Stimulated activated CD4-positive, alpha-beta T cell treated with anti-CD3 and anti-CD28 coated beads, Interleukin-2, amount 100 ng/mL, for 24 hours (primary cell): ENCODE measurements around the gene ZKSCAN1.
"Not testable (repeated sequence)": the region's sequence is repeated elsewhere in the genome, so short reads cannot be mapped to it uniquely, and the experiment has no call there.

Source experiments
- DNase-seq, 2 donors: peaks; one replicate each; pipeline ENCODE4 v3.0.0-alpha.2; 2020

ZKSCAN1 gene

DNA sequence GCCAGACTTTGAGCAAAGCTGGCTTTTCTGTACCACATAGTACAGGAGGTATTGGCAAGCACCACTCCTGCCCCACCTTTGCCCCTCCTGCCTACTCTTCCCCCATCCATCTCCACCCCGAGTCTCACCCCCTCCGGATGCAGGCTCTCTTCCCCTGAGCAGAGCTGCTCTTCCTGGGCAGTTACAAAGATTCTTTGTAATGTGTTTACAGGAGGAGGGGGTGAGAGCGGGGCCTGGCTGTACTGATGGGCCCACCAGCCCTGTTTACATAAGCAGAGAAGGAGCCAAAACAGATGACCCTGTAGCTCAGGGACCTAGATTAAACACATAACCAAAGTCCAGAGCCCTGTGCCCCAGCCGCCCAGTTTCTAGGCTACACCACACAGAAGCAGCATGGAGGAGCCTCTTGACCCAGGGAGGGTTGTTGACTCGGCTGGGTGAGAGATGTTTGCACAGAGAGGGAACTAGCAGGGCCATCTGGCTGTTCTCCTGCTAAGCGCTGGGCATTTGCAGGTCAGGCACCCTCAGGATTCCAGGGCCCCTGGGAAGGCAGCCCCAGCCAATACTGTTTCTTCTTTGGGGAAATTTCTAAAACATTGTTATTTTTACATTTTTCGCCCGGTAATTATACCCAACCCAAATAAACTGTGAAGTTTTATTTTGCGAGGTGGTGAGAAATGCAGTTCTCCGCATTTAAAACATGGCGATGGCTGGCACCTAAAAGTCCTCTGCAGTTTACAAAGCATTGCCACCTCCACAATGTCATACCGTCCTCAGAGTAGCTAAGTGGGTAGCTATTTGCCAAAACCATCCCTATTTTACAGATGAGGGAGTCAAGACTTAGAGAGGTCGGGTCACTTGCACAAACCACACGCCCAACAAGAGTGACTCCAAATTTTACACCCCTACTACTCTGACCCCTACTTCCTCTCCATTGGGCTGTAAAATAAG is 11.4 kb upstream of the ZKSCAN1 start:
- DNase-seq = no peak

DNA sequence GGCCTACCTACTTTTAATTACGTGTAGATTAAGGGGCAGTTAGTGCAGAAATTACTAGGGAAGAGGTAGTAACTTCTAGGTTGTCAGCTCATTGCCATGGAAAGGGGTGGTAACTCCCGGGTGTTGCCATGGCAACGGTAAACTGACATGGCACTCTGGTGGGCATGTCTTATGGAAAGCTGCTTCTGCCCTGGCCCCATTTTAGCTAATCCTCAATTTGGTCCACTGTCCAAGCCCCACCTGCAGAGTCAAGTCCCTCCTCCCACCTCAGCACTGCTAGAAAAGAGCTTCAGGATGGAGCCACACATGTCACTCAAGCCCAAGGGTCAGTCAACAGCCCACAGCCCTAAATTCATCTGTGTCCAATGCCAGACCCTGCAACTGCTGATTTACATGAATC is 7.5 kb upstream of the ZKSCAN1 start:
- no peak for DNase-seq

DNA sequence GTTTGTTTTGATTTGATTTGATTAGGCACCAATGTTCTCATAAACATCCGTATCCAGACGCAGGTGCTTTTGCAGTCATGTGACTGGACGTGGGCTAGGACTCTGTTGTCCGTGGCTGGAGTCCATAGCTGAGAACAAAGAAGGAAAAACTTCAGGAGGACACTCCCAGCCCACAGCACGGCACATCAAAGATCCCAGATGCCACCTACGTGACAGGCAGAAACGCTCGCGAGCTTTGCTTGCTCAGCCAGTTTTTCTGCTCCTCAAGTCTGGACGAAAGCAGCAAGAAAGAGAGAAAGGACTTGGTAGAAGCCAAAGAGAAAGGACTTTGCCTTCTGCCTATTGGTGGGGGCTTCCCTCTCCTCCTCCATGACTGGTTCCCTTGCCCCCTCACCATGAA is 6.9 kb upstream of the ZKSCAN1 start:
- DNase-seq = no peak

DNA sequence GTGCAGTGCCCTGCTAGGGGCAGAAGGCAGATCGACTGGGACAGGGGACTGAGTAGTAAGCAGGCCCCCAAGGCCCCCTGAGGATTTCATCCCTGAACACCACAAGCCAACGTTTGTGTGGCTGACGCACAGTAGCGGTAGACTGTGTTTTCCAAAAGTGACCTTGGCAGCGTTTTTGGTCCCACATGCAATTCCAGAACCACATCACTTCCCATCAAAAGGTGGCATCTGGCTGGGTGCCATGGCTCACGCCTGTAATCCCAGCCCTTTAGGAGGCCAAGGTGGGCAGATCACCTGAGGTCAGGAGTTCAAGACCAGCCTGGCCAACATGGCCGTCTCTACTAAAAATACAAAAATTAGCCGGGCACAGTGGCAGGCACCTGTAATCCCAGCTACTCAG is 5.4 kb upstream of the ZKSCAN1 start:
- DNase-seq = not testable (repeated sequence)

DNA sequence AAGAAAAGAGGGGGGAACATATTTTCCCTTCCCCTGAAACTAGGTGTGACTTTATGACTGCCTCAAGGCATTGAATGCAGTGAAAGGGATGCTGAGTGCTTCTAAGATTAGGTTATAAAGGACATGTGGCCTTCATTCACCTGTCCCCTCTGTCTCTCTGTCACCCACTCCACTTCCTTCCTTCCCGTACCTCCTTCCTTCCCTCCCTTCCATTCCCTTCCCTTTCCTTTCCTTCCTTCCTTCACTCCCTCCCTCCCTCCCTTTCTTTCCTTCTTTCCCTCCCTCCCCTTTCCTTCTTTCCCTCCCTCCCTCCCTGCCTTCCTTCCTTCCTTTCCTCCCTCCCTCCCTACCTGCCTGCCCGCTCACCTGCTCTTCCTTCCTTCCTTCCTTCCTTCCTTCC is 4.5 kb upstream of the ZKSCAN1 start:
- no peak for DNase-seq

DNA sequence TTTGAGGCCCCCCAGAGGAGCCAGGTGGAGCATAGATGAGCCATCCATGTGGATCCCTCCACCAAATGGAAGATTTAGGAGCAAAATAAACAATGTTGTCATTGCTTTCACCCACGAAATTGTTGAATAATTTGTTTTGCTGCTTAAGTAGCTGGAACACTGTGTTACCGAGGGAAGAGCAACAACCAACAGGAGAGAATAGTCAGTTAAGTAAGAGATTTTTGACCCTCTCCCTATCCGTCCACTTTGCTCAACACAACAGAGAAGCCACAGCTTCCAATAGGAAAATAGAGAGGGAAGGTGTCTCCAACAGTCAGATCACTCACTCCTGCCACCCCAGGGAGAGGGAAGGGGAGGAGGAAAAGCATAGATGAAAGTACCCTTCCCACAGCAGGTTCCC is 3.9 kb upstream of the ZKSCAN1 start:
- no peak for DNase-seq

DNA sequence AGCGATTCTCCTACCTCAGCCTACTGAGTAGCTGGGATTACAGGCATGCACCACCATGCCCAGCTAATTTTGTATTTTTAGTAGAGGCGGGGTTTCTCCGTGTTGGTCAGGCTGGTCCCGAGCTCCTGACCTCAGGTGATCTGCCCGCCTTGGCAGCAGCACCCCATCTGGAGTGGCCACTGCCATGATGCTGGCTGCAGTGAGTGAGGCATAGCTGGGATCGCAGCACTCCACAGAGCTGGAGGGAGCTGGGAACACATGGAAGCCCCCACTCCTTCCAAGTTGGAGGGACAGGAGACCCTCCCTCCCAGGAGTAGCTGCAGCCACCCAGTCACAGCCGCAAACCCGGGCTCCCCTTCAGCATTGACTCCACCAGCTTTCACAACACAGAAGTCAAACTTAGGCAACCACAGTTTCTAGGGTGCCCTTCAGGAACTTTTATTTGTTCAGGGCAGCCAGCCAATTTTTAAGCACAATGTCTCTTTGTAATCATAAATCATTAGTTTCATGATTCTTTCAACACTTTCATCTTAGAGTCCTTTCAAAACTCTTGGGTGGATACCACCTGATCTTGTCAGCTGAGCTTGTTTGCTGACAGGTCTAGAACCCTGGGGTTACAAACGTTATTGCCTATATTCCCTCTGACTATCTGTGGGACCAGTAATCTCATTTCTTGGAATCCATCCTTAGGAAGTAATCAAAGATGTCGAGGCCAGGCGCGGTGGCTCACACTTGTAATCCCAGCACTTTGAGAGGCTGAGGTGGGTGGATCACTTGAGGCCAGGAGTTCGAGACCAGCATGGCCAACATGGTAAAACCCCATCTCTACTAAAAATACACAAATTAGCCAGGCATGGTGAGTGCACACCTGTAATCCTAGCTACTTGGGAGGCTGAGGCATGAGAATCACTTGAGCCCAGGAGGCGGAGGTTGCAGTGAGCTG is 2.7 kb upstream of the ZKSCAN1 start:
- DNase-seq = not testable (repeated sequence)

DNA sequence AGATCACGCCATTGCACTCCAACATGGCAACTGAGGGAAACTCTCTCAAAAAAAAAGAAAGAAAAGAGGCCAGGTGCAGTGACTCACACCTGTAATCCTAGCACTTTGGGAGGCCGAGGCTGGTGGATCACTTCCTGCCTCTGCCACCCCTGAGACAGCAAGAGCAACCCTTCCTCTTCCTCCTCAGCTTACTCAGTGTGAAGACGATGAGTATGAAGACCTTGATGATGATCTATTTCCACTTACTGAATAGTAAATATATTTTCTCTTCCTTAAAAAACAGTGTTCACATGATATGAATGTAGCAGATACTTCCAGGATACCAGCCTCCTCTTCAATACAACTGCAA is 2.1 kb upstream of the ZKSCAN1 start:
- DNase-seq = peak; percentile 31 to 40

DNA sequence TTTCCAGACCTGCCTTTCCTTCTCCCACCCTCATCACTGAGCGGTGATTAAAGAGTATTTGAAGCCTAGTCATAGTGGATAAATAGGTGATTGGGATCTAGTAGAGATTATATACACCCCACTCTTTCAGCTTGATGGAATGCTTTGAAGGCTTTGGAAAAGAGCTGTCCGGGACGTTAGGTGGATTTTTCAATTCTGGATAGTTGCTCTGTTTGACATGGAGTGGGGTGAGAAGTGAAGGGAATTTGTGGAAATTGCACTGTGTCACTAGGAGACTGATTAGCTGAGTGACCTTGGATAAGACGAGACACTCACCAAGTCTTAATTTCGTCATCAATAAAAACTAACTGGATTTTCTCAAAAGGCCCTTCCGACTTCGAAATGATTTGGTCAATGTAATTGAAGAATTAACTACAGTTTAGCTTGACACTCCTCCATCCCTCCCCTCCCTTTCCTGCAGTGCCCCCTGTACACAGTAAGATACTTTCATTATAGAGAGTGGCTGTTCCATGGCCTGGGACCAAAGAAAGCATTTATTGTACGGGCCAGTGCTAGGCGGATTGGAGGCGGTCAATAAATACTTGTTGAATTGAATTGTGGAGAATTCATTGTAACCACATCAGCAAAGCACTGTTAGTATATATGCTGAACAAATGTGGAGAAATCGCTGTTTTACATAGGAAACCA is 962 bp downstream of the ZKSCAN1 start:
- no peak for DNase-seq

DNA sequence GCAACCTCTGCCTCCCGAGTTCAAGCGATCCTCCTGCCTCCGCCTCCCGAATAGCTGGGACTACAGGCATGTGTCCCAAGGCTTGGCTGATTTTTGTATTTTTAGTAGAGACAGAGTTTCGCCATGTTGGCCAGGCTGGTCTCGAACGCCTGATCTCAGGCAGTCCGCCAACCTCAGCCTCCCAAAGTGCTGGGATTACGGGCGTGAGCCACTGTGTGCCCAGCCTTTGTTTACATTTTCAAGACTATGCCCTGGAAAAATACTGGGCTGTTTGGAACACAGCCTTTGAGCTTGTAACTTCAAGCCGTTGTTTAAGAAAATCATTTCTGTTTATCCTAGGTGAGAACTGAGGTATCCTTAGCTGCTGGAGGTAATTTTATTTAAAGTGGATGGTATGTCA is 1.9 kb downstream of the ZKSCAN1 start:
- DNase-seq = no peak

DNA sequence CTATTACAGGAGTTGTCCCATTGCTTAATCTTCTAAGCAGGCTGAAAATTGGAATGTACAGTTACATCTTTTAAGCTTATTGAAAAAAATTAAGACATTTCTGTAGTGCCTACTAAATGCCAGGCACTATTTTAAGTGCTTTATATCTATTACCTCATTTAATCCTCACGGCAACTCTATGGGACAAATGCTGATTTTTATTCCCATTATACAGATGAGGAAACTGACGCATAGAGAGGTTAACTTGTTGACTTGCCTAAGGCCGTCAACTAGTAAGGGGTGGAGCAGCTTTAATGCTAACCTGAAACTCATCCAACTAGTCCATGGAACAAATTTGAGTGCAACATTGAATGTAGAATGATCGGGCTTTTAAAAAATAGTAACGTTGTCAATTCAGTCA is 2.5 kb downstream of the ZKSCAN1 start:
- DNase-seq = no peak

DNA sequence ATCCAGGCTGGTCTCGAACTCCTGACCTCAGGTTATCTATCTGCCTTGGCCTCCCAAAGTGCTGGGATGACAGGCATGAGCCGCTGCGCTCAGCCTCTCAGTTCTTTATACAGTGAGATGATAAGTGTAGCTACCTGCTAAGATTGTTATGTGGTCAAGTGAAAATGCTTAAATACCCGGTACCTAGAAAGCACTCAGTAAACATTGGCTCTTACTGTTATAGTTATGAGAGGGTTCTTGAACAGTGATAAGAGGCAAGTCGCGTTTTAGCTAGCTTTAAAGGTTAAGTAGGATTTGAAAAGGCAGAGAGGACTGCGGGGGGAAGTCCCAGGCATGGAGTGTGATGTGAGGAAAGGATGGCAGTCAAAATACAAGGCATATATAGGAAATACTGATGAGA is 4.5 kb downstream of the ZKSCAN1 start:
- DNase-seq = no peak

DNA sequence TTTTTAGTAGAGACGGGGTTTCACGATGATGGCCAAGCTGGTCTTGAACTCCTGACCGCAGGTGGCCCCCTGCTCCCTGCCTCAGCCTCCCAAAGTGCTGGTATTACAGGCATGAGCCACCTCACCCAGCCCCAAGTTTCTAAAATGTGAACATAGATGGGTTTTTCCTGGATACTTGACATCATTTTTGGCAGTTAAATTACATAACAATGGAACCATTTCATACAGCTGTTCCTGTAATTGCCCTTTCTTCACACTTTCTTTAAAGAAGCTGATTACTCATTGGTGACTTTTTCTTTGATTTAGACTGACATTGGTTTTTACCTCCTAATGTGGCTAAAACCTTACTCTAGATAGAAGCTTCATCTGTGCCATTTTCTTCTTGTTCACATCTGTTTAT is 5.9 kb downstream of the ZKSCAN1 start:
- DNase-seq = no peak

DNA sequence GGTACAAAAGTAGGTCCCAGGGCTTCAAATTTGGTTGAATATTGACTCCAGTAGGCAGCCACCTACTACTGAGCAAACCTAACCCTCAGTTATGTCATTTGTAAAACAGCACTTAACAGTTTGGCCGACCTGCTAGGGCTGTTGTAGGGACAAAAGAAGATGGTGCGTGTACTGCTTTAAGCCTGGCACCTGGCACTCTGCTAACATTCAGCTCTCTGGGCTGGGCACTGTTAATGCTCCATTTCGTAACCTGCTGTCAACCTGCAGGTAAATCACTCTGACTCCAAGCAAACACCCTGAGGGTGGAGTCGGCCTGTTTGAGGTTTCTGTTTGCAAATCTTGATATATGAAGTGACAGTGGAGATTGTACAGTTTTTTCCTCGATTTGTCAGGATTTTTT is 7.2 kb downstream of the ZKSCAN1 start:
- DNase-seq = no peak

DNA sequence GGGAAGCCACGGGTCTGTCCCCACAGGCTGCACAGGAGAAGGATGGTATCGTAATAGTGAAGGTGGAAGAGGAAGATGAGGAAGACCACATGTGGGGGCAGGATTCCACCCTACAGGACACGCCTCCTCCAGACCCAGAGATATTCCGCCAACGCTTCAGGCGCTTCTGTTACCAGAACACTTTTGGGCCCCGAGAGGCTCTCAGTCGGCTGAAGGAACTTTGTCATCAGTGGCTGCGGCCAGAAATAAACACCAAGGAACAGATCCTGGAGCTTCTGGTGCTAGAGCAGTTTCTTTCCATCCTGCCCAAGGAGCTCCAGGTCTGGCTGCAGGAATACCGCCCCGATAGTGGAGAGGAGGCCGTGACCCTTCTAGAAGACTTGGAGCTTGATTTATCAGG is 8.1 kb downstream of the ZKSCAN1 start:
- DNase-seq = no peak

DNA sequence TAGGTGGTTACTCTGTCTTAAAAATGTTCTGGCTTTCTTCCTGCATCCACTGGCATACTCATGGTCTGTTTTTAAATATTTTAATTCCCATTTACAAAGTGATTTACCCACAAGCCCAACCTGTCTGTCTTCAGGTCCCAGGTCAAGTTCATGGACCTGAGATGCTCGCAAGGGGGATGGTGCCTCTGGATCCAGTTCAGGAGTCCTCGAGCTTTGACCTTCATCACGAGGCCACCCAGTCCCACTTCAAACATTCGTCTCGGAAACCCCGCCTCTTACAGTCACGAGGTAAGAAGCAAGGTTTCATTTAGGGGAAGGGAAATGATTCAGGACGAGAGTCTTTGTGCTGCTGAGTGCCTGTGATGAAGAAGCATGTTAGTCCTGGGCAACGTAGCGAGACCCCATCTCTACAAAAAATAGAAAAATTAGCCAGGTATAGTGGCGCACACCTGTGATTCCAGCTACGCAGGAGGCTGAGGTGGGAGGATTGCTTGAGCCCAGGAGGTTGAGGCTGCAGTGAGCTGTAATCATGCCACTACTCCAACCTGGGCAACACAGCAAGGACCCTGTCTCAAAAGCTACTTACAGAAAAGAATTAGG is 8.7 kb downstream of the ZKSCAN1 start:
- no peak for DNase-seq

DNA sequence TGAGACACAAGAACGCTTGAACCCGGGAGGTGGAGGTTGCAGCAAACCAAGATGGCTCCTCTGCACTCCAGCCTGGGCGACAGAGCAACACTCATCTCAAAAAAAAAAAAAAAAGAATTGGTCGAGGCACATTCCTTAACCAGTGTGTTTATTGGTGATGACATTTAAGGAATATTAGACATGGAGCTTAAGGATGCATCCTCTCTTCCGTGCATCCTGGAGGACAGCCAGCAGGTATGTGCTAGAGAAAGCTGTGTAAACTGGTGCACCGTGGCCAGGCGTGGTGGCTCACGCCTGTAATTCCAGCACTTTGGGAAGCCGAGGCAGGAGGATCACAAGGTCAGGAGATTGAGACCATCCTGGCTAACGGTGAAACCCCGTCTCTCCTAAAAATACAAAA is 11.8 kb downstream of the ZKSCAN1 start:
- DNase-seq = no peak

DNA sequence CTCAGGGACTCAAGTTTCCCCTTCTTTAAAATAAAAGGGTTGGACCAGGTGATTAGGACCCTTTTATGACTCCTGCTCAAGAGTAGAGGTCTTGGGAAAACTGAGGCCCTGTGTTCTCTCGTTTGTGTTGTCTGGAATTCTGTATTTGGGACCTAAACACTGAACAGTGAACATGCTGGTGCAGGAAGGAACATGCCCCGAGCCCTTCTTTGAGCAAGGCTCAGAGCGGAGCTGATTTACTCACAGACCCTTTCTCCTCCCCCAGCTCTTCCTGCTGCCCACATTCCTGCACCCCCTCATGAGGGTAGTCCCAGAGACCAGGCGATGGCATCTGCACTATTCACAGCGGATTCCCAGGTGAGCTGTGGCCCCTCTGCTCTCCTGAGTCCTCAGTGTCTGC is 14.2 kb downstream of the ZKSCAN1 start:
- DNase-seq = no peak

DNA sequence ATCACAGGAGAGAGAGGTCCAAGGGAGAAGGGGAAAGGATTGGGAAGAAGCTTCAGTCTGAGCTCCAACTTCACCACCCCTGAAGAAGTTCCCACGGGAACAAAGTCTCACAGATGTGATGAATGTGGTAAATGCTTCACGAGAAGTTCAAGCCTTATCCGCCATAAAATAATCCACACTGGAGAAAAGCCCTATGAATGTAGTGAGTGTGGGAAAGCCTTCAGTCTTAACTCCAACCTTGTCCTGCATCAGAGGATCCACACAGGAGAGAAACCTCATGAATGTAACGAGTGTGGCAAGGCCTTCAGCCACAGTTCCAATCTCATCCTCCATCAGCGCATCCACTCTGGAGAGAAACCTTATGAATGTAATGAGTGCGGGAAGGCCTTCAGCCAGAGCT is 18.1 kb downstream of the ZKSCAN1 start:
- DNase-seq = no peak

DNA sequence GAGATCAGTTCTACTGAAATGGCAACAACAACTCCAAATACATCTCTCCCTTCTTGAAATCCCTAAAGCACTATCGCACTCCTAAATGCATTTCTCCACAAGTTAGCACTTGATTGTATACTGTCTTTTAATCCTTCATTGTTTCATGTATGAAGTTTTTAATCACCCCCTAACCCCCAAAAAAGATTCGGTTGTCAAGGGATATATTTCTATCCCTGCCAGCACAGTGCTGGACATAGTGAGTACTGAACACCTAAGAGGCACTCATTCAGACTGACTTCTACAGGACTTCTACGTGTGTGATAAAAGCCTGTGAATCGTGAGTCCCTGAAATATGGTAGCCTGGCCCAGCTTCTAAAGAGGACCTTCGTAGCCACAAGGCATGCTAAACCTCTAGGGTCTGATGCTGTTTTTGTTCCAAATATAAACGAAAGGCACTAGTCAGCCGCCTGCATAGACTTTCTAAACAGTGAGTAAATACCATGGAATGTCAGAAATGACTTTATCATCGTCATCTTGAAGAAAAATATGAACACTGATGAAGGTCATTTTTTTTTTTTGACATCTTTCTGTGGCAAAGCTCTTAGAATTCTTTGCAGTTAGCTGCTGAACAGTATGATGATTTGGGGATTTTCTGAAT is 19.6 kb downstream of the ZKSCAN1 start:
- DNase-seq = no peak

DNA sequence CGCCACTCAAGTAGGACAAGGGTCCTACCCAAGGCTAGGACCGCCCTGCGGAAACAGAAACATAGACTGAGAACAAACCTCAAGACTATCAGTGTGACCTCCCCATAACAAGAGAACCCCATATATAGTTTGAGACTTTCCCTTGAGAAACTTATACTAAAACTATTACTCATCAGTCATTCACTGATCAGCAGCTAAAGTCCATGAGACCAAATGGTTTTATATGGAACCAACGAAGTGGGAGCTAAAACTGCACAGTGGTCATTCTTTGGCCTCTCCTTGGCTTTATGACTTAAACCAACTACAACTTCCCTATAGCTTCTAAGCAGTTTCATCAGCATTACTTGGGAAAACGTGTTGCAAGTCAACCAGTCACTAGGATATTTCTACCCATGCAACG is 20.5 kb downstream of the ZKSCAN1 start:
- DNase-seq = no peak

DNA sequence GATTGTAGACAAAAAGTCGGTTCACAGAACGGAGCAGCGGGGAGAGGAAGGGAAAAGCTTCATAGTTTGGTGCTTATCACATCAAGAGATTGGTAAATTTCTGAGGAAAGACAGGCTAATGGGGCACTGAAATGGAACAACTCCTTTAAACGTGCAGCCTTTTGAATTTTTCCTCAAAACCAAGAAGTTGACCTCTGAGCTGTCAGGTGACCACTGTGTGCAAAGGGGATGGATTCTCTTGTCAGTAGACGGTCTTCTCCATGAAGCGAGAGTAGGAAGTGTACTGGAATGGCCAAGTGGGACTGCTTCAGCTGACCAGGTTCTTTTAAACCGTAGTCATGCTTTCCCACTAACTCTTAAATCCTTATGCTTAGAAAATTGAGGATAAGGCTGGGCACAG is 22.9 kb downstream of the ZKSCAN1 start:
- no peak for DNase-seq
